Activated CD8-positive, alpha-beta memory T cell treated with anti-CD3 and anti-CD28 coated beads for 24 hours (primary cell): ENCODE results near the gene B4GALNT1.
"Not testable (repeated sequence)": the region's sequence is repeated elsewhere in the genome, so short reads cannot be mapped to it uniquely, and the experiment has no call there.

Experiments
- DNase-seq: peaks from one replicate; pipeline ENCODE4 v3.0.0-alpha.2; 2020

Gene B4GALNT1

DNA sequence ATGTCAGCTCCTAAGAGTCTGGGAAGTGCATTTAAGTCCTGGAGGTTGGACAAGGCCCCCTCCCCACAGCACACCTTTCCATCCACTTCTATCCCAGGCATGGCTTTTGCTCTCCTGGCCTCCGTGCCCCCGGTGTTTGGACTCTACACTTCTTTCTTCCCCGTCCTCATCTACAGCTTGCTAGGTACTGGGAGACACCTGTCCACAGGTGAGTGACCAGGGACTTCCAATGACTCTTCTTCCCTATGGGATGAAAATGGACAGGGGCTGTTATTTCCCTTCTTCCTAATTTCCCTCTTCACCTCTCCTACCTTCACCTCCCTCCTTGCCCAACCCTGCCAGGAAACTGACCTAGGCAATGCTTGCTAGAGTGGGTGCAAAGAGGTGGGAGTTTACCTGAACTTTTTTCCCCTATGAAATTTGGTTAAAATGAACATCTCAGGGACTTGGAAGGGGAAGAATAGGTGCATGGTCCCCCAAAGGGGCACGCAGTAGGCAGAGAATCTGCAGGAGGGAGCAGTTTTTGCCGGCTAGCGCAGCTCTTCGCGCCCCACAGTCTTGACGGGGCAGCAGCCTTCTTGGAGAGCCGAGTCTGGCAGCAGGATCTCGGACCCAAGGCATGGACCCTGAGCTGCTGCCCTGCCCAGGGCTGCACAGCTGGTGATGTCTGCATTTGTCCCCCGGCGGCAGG, 12.6 kb downstream of the B4GALNT1 start:
- no peak for DNase-seq

DNA sequence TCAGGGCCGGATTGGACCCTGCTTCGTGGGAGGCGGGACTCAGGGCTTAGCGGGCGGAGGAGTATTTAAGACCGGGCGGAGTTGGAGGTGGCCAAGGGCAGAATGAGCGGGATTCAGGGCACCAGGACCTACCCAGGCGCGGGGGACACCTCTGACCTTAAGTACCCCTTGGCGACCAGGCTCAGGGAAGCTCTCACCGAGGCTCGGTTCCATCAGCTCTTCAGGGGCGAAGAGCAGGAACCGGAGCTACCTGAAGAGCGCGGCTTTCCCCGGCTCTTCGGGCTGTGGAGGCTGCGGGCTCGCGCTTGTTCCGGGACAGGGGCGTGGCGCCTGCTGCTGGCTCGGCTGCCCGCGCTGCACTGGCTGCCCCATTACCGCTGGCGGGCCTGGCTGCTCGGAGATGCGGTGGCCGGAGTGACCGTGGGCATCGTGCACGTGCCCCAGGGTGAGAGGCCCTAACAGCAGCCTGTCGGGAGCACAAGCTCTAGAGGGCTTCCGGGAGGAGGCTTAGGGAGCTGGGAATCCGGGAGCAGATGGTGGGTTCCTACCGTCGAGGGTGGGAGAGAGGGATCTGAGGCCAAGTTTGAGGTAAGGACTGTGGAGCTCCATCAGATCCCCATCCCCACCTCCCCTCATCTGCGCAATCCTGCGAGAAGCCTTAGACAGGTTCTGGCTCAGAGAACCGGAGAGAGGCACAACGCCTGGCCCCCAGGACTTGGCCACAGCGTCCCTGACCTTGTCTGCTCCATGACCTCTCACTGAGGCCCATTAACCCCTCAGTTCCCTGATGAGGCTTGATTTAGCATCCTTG, 13.4 kb downstream of the B4GALNT1 start:
- DNase-seq: no peak

DNA sequence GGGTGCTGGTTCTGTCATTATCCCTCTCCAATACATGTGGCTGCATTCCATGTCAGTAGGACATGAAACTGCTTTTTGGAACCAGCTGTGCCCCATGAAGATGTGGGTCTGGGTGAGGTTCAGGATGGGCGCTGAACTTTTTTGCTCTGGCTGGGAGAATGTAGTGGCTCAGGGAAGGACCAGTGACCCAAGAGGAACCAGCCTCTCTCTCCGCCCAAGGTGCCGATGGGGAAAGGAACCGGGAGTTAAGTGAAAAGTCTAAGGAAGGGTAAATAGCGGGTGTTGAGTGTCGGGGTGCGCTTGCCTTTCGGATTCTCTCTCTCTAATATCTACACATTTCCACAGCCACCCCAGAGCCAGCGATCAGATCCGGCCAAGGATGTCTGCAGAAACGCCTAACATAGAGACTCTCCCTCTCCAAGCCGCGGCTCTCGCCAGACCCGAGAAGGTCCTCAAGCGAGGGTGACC, 14.0 kb downstream of the B4GALNT1 start:
- DNase-seq: no peak

DNA sequence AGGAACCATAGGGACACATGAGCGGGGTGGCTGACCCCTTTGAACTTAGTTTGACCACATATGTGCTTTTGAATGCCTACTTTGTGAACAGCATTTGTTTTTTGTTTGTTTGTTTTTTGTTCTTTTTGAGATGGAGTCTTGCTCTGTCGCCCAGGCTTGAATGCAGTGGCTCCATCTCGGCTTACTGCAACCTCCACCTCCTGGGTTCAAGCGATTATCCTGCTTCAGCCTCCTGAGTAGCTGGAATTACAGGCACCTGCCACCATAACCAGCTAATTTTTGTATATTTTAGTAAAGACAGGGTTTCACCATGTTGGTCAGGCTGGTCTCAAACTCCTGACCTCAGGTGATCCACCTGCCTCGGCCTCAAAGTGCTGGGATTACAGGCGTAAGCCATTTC, 14.6 kb downstream of the B4GALNT1 start:
- DNase-seq: not testable (repeated sequence)

DNA sequence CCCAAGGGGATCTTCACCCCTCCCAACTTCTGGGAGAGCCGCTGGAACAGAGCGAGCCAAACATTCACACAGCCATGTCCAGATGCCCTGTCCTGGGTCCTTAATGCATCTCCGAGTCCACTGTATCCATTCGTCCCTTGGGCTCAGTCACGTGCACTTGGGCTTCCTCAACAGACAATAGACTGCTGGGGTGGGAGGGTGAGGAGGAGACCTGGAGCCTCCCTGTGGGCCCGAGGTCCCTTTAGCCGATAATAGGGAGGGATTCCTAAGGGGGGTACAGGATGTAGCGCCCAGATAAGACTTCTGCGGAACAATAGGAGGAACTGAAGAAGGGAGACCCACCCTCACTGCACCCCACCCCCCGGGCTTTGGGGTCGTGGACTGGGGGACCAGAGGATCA, 15.1 kb downstream of the B4GALNT1 start:
- no peak for DNase-seq

- no peak for DNase-seq
Observed at GRCh38 chr12:57616383-57617101, 16.5 kb downstream of the B4GALNT1 start.

DNA sequence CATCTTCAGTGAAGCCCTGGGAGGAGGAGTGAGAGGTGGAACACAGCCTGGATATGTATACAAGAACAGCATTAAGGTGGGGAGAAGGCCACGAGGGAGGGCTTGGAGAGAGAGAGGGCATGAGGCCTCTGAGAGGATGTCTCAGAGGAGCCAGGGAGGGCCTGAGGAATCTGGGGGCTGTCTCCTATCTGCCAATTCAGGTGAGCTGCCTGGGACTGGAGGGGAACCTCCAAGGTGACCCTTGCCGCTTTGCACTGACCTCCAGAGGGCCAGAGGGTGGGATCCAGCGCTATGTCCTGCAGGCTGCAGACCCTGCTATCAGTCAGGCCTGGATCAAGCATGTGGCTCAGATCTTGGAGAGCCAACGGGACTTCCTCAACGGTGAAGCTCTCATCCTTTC, 17.4 kb downstream of the B4GALNT1 start:
- DNase-seq: no peak

- DNase-seq: no peak
Observed at GRCh38 chr12:57614948-57615500, 18.0 kb downstream of the B4GALNT1 start.

DNA sequence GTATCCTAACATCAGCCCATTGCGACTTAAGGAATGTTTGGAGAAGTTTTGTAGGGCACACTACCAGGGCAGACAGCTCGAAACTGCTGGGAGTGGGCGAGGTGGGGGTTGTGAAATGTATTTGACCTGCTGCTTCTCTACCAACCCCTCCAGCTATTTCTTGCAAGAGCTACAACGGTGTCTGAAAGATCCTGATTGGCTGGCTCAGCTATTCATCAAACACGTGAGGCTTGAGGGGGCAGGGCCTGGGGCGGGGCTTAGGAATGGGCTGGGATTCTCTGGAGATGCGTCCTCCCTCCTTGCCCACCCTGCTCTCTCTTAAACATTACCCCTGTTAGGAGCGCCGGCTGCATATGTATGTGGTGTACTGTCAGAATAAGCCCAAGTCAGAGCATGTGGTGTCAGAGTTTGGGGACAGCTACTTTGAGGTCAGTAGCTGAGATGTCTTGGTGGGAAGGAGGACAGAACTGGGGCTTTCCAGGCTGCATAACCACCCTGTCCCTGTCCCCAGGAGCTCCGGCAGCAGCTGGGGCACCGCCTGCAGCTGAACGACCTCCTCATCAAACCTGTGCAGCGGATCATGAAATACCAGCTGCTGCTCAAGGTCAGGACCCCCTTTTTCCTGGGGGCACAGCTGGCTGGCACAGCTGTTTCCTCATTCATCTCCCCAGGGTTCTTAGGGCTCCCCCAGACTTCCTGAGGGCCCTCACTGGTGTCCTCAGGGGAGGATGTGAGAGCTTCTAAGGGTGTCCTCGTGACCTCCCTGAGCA, 18.6 kb downstream of the B4GALNT1 start:
- no peak for DNase-seq

- no peak for DNase-seq
Observed at GRCh38 chr12:57613427-57614109, 19.4 kb downstream of the B4GALNT1 start.

DNA sequence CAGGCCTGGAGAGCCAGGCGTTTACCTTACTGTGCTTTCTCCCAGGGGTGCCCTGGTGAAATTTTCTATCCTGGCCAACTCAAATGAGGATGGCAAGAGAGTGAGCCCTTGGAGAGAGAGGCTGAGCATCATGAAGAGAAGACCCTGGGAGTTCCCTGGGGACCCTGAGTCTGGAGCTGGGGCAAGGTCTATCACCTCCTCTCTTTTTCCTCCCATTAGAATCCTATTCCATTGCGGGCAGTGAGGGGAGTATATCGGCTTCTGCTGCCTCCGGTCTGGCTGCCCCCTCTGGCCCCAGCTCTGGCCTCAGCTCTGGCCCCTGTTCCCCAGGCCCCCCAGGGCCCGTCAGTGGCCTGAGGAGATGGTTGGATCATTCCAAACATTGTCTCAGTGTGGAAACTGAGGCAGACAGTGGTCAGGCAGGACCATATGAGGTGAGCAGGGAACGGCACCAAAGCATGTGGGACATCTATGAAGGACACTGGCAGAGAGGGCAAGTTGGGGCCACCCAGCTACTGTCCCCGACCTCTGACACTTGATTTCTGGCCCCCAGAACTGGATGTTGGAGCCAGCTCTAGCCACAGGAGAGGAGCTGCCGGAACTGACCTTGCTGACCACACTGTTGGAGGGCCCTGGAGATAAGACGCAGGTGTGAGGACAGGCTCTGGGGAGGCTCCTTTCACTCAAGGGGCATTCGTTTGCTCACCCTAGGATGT, 20.1 kb downstream of the B4GALNT1 start:
- DNase-seq: peak; percentile 50

DNA sequence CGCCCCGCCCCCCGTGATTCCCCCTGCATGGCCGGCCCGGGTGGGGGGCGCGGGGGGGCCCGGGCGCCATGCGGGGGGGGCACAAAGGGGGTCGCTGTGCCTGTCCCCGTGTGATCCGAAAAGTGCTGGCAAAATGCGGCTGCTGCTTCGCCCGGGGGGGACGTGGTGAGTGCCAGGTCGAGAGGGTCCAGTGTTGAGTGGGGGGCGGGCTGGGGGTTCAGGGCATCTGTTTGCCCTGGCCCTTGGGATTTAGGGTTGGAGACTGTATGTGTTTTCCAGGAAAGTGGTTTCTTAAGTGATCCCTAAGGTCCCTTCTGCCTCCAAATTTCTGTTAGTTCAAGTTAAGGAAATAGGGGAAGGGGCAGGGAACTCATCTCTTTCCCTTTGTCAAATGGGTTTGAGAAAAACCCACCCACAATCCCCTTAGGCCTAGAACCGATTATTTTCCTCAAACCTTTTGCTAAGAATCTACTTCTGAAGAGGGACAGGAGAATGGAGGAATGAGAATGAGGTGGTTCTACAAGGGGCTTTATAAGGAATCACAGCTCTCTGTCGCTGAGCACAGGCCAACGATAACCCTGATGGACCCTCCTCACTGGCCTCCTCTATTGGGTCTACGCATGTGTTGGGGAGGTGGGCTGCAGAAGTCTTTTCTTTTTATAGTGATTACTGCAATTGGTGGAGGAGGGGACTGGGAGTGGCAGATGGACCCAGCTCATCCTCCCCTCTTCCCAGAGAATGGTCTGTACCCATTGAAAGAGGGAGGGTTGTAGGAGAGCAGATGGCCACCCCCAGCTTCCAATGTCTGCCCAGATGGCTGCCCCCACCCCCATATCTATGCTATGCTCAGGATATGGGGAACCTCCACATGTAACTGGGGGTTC, 20.9 kb downstream of the B4GALNT1 start:
- no peak for DNase-seq

GRCh38 chr12:57611108-57611826, 21.7 kb downstream of the B4GALNT1 start, which contains the start of gene ARHGEF25:
Gene ARHGEF25 (plus strand): TSS chr12:57611435. CDS start chr12:57611895, 460 bp downstream.
- peak; percentile 81 for DNase-seq

DNA sequence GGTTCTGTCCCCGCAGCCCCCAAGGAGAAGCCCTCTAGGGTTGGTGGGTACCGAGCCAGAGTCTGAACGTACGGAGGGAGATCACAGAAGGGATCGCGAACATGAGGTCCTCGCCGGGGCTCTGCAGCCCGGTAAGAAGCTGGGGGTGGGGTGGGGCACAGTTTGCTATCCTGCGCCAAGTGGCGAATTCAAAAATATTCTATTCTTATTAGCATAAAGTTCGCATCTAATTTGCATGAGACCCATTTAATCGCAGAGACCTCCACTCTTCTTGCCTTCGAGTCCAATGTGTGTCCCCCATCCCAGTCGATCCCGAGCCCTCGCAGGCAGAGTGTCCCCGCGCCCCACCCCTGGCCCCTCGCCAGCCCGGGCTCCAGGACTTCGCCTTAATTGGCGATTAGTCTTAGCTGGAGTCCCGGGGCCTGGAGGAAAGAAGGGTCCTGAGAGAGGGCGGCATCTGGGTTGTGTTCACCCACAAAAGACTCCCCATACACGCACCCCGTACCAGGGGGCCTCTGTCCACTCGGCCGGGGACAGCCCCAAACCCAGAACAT, 22.4 kb downstream of the B4GALNT1 start:
- no peak for DNase-seq

DNA sequence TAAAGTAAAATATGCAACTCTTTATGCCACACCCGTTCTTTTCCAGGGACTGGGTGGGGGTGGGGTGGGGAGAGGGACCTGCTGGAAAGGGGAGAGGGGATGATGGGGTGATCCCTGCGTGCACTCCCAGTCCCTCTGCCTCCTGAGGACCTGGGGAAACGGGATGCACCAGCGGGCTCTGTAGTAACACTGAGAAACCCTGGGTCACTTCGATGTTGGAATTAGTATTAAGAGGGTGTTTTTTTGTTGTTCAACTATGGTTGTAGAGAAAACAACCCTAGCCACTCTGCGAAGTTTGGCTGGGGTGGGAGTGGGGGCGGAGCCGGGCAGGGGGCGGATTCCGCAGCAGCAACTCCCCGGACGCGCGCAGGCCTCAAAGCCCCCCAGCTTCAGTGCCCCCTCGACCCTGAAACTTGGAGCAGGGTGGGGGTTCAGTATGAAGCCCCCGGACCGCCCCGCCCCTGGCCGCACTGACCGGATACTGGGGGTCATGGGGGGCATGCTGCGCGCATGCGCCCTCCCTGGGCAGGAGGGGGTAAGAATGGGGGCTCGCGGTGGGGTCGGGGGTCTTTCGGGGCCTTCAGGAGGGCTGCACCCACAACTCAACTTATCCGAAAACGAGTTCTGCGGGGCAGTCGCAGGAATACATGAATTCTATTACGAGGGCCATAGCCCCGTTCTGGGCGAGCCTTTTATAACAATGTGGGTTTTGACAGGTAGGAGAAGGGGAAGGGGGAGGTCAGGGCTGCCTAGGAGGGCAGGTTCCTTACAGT, 23.0 kb downstream of the B4GALNT1 start:
- no peak for DNase-seq

DNA sequence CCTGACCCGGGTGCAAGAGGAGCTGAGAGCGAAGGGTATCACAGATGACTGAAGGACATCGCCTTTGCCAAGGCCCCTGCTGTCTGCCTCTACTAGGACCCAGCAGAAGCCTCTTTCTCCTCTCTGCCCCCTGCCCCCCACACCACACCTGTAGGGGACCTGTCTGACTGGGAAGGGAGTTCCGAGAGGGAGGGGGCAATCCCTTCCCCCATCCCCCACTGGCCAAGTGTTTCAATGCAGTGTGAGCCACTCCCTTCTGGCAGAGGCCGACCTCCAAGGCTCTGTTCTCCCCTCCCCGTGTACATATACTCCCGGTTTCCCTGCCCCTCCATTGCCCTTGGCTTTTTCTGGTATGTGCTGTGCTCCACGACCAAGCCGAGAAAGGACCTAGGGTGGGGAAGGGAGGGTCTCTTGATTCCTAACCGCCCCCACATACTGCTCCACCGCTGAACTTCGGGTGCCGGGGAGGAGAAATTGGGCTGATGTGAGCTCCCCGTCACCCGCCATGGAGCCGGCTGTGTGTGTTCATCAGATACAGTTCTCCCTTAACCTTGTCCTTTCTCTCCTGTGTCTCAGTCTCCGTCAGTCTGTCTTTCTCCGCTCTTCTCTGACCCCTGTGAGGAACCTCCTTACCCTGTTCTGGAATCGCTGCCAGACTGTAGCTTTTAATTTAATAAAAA, 23.8 kb downstream of the B4GALNT1 start:
- no peak for DNase-seq

DNA sequence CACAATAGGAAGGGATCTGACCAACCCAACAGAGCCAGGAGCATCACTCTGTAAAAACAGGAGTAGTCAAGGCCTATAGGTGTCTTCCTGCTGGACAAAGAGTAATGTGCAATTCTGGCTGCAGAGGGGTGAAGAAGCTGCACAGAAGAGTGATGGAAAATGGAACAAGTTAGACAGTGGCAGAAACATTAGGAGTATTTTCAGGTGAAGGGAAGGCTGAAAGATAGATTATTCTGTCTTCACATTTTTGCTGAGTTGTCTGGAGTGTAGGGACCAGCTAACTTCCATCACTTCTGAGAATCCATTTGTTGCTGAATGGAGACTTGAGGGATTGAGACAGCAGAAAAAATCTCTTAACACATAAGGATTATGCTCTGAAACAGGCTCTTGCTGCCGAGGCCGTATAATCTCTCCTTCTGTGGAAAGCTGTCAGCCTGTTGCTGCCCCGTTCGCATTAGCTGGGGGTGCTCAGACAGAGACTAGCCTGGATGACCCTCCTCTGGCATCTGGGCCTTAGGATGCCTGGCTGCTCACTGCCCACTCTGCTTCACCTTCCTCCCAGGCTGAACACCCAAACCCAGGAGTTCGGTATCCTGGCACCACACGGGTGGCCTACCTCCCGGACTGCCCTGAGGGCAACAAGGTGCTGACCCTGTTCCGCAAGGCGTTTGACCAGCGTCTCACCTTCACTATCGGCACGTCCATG, 24.9 kb downstream of the B4GALNT1 start:
- no peak for DNase-seq
